HepG2 (cell line): ENCODE data around the gene LHX1. TPM values are rescaled to one million over a fixed set of nuclear protein-coding genes. Genes with fewer than 3 reads are reported as not detected.

ENCODE experiments used
- ARID5B ChIP-seq: IDR thresholded peaks from 2 replicates; pipeline ENCODE4 v1.4.0; 2020; ENCODE audit warnings: mild to moderate bottlenecking, missing genetic modification reagents
- CSRNP2 ChIP-seq: sonication (generic); formaldehyde crosslinking; conservative IDR thresholded peaks from 2 replicates; pipeline ENCODE4 v1.8.0; 2022; ENCODE audit warnings: low read depth, missing genetic modification reagents
- DRAP1 ChIP-seq: IDR thresholded peaks from 2 replicates; pipeline ENCODE4 v1.6.1; 2016; ENCODE audit warnings: missing genetic modification reagents, missing compliant biosample characterization
- FOXC1 ChIP-seq: sonication (generic); formaldehyde crosslinking; IDR thresholded peaks from 2 replicates; pipeline ENCODE4 v1.8.0; 2022; ENCODE audit warnings: mild to moderate bottlenecking, missing genetic modification reagents, borderline replicate concordance
- FUBP1 ChIP-seq: sonication (generic); formaldehyde crosslinking; IDR thresholded peaks from 2 replicates; pipeline ENCODE4 v1.5.1; 2020; ENCODE audit warnings: missing genetic modification reagents, mild to moderate bottlenecking, borderline replicate concordance
- HOXD1 ChIP-seq: sonication (generic); formaldehyde crosslinking; IDR thresholded peaks from 2 replicates; pipeline ENCODE4 v1.5.0; 2020; ENCODE audit warnings: missing genetic modification reagents
- MED13 ChIP-seq: sonication (generic); formaldehyde crosslinking; IDR thresholded peaks from 2 replicates; pipeline ENCODE4 v1.5.0; 2020; ENCODE audit warnings: missing genetic modification reagents
- MYNN ChIP-seq: sonication (generic); formaldehyde crosslinking; IDR thresholded peaks from 2 replicates; pipeline ENCODE4 v1.4.0; 2020; ENCODE audit warnings: mild to moderate bottlenecking, low read depth, missing genetic modification reagents
- PRMT3 ChIP-seq: sonication (generic); formaldehyde crosslinking; IDR thresholded peaks from 2 replicates; pipeline ENCODE4 v1.8.1; 2022; ENCODE audit warnings: low read depth, mild to moderate bottlenecking, moderate library complexity, missing genetic modification reagents, borderline replicate concordance
- SRSF4 ChIP-seq: fragments of 200-400 bp; formaldehyde crosslinking; IDR thresholded peaks from one replicate; pipeline ENCODE4 v1.6.1; 2018; ENCODE audit warnings: mild to moderate bottlenecking, low read depth, low read length, moderate library complexity; ENCODE audit not compliant: poor library complexity, severe bottlenecking
- TCF7L2 ChIP-seq: IDR thresholded peaks from 2 replicates; pipeline ENCODE4 v1.6.1; 2011; ENCODE audit warnings: mild to moderate bottlenecking, low read depth, low read length, moderate library complexity
- TFDP1 ChIP-seq: IDR thresholded peaks from 2 replicates; pipeline ENCODE4 v1.6.1; 2016; ENCODE audit warnings: missing compliant biosample characterization, missing genetic modification reagents, borderline replicate concordance
- ZBTB49 ChIP-seq: sonication (generic); formaldehyde crosslinking; IDR thresholded peaks from 2 replicates; pipeline ENCODE4 v1.4.0; 2020; ENCODE audit warnings: missing genetic modification reagents, borderline replicate concordance
- ZFP82 ChIP-seq: sonication (generic); formaldehyde crosslinking; IDR thresholded peaks from 2 replicates; pipeline ENCODE4 v1.5.1; 2020; ENCODE audit warnings: mild to moderate bottlenecking, missing genetic modification reagents, borderline replicate concordance
- ZNF569 ChIP-seq: sonication (generic); formaldehyde crosslinking; IDR thresholded peaks from 2 replicates; pipeline ENCODE4 v1.5.0; 2020; ENCODE audit warnings: mild to moderate bottlenecking, missing genetic modification reagents, moderate library complexity, borderline replicate concordance
- polyA plus RNA-seq, 8 experiments: library from polyadenylated mRNA; depleted of rRNA in 3 of 8; stranded (reverse) in 7 of 8; unstranded in 1 of 8; fragments of >200 nt; fragmentation: Illumina TruSeq in 4 of 8; extraction: Trizol in 4 of 8; gene quantifications; 2 replicates each; pipeline versions ENCODE4 v1.2.1 to v1.2.3, GENCODE V29; 2011 to 2016; ENCODE audit warnings: low read depth in 4 of 8, missing spikeins in 1 of 8, mixed read lengths in 1 of 8; ENCODE audit not compliant: insufficient read depth in 1 of 8
- total RNA-seq, 5 experiments: library from RNA; depleted of rRNA; stranded (reverse); fragments of >200 nt; fragmentation: Illumina TruSeq; extraction: Trizol; gene quantifications; 2 replicates each; pipeline ENCODE4 v1.2.3, GENCODE V29; 2016; ENCODE audit warnings: low read depth in 1 of 5

The LHX1 gene
- total and polyA plus RNA-seq, 2 of the 13 experiments (the other 11 are each of a cell fraction or from before 2014, with no cell fraction given), result not detected

- TF ChIP-seq CSRNP2 (CRISPR knock-in tag) (peak; percentile 96; the same call in 1 of the 2 replicates), DRAP1 (CRISPR knock-in tag) (peak; percentile 74), PRMT3 (CRISPR knock-in tag) (peak; percentile 96; the same call in 1 of the 2 replicates), FOXC1 (CRISPR knock-in tag) (peak; percentile 100), MYNN (no peak; the same call in none of the 2 replicates), ZBTB49 (CRISPR knock-in tag) (0 out of 2 replicates have a peak, but pooled peaks have one; percentile 26), ARID5B (CRISPR knock-in tag) (peak; percentile 69), FUBP1 (CRISPR knock-in tag) (0 out of 2 replicates have a peak, but pooled peaks have one; percentile 58), HOXD1 (peak; percentile 92; the same call in 1 of the 2 replicates), ZFP82 (CRISPR knock-in tag) (no peak; the same call in 1 of the 2 replicates), TFDP1 (CRISPR knock-in tag) (peak; percentile 100), ZNF569 (peak; percentile 94; the same call in 1 of the 2 replicates), MED13 (CRISPR knock-in tag) (peak; percentile 23; the same call in 1 of the 2 replicates), TCF7L2 (no peak), SRSF4 (no peak)
Measured at GRCh38 chr17:36948717-36949460, 11.6 kb downstream of the LHX1 start, which contains the start of gene AATF (continued).
